K562 (cell line): Measurements from ENCODE around the gene MEX3D. TPM values are rescaled to one million over a fixed set of nuclear protein-coding genes. Genes with fewer than 3 reads are reported as not detected.

Source experiments
- ARHGAP35 ChIP-seq: fragments of 450-650 bp; IDR thresholded peaks from 2 replicates; pipeline ENCODE4 v1.6.1; 2018; ENCODE audit not compliant: partially characterized antibody
- BCOR ChIP-seq: fragments of 450-650 bp; IDR thresholded peaks from 2 replicates; pipeline ENCODE4 v1.6.1; 2016
- ETV1 ChIP-seq: fragments of 450-650 bp; conservative IDR thresholded peaks from 2 replicates; pipeline ENCODE4 v1.6.1; 2016; ENCODE audit warnings: missing genetic modification characterization, control low read depth, low read depth, missing compliant biosample characterization
- GATAD2B ChIP-seq: fragments of 450-650 bp; IDR thresholded peaks from 2 replicates; pipeline ENCODE4 v1.6.1; 2017; ENCODE audit warnings: mild to moderate bottlenecking, borderline replicate concordance
- HMG20B ChIP-seq: fragments of 250-450 bp; sonication (Bioruptor Pico); IDR thresholded peaks from 2 replicates; pipeline ENCODE4 v1.5.0; 2021; ENCODE audit warnings: mild to moderate bottlenecking
- KDM1A ChIP-seq, 2 experiments: fragments of 450-650 bp; IDR thresholded peaks; 2 replicates each; pipeline ENCODE4 v1.6.1; 2016; ENCODE audit warnings: mild to moderate bottlenecking in 2 of 2
- KLF10 ChIP-seq: fragments of 250-450 bp; sonication (Bioruptor Pico); IDR thresholded peaks from 2 replicates; pipeline ENCODE4 v1.6.1; 2021; ENCODE audit warnings: matching md5 sums
- NCOR1 ChIP-seq: fragments of 450-650 bp; IDR thresholded peaks from 2 replicates; pipeline ENCODE4 v1.6.1; 2016; ENCODE audit warnings: mild to moderate bottlenecking, moderate library complexity
- PRMT5 ChIP-seq: sonication (generic); formaldehyde crosslinking; IDR thresholded peaks from 2 replicates; pipeline ENCODE4 v1.5.0; 2020; ENCODE audit warnings: missing genetic modification reagents
- XRCC5 ChIP-seq: fragments of 200-400 bp; formaldehyde crosslinking; IDR thresholded peaks from 2 replicates; pipeline ENCODE4 v1.6.1; 2017; ENCODE audit warnings: low read depth, mild to moderate bottlenecking, low read length
- YBX1 ChIP-seq: fragments of 450-650 bp; IDR thresholded peaks from 2 replicates; pipeline ENCODE4 v1.7.1; 2016; ENCODE audit warnings: mild to moderate bottlenecking
- ZNF217 ChIP-seq: sonication (generic); formaldehyde crosslinking; IDR thresholded peaks from 2 replicates; pipeline ENCODE4 v1.8.0; 2022; ENCODE audit warnings: mild to moderate bottlenecking, missing genetic modification reagents
- ZNF57 ChIP-seq: fragments of 450-650 bp; formaldehyde crosslinking; IDR thresholded peaks from 2 replicates; pipeline ENCODE4 v1.4.0; 2020; ENCODE audit warnings: mild to moderate bottlenecking, moderate library complexity
- polyA plus RNA-seq, 8 experiments: library from polyadenylated mRNA; depleted of rRNA in 4 of 8; stranded (reverse) in 5 of 8; unstranded in 3 of 8; fragments of >200 nt; fragmentation: Nextera tagmentation in 2 of 8; fragmentation: Illumina TruSeq in 1 of 8; extraction: Ambion mirVana in 2 of 8; extraction: Trizol in 1 of 8; gene quantifications; 2 replicates each; pipeline versions ENCODE4 v1.2.1 to v1.2.3, GENCODE V29; 2011 to 2014; ENCODE audit warnings: inconsistent platforms in 1 of 8, missing spikeins in 1 of 8
- total RNA-seq, 7 experiments: library from RNA; depleted of rRNA in 6 of 7; stranded (reverse); fragments of >200 nt in 6 of 7; fragmentation: Illumina TruSeq in 2 of 7; extraction: Trizol in 2 of 7; gene quantifications; 2 replicates each; pipeline versions ENCODE4 v1.2.1 to v1.2.3, GENCODE V29; 2011 to 2021; ENCODE audit warnings: low replicate concordance in 1 of 7
- TF ChIP-seq, protein P1 (sequence below), 2 experiments: fragments of 450-650 bp; IDR thresholded peaks; 2 replicates each; pipeline ENCODE4 v1.6.1; 2016
- TF ChIP-seq, protein P2 (sequence below): fragments of 450-650 bp; formaldehyde crosslinking; conservative IDR thresholded peaks from 2 replicates; pipeline ENCODE4 v1.4.0; 2022; ENCODE audit warnings: mild to moderate bottlenecking, missing genetic modification characterization
- TF ChIP-seq, protein P3 (sequence below): fragments of 250-450 bp; sonication (Bioruptor Pico); IDR thresholded peaks from 2 replicates; pipeline ENCODE4 v1.9.0; 2021; ENCODE audit warnings: mild to moderate bottlenecking, inconsistent platforms
- TF ChIP-seq, protein P4 (sequence below): fragments of 450-650 bp; formaldehyde crosslinking; IDR thresholded peaks from 2 replicates; pipeline ENCODE4 v1.4.0; 2022; ENCODE audit warnings: missing genetic modification characterization
- TF ChIP-seq, protein P5 (sequence below): fragments of 450-650 bp; IDR thresholded peaks from 2 replicates; pipeline ENCODE4 v1.7.1; 2018; ENCODE audit warnings: mild to moderate bottlenecking, low read depth; ENCODE audit not compliant: partially characterized antibody

Gene MEX3D
- total and polyA plus RNA-seq, 9 of the 15 experiments (the other 6 are each of a cell fraction or from before 2014, with no cell fraction given), result 1.7 to 39.3 (median 5.7) TPM

DNA sequence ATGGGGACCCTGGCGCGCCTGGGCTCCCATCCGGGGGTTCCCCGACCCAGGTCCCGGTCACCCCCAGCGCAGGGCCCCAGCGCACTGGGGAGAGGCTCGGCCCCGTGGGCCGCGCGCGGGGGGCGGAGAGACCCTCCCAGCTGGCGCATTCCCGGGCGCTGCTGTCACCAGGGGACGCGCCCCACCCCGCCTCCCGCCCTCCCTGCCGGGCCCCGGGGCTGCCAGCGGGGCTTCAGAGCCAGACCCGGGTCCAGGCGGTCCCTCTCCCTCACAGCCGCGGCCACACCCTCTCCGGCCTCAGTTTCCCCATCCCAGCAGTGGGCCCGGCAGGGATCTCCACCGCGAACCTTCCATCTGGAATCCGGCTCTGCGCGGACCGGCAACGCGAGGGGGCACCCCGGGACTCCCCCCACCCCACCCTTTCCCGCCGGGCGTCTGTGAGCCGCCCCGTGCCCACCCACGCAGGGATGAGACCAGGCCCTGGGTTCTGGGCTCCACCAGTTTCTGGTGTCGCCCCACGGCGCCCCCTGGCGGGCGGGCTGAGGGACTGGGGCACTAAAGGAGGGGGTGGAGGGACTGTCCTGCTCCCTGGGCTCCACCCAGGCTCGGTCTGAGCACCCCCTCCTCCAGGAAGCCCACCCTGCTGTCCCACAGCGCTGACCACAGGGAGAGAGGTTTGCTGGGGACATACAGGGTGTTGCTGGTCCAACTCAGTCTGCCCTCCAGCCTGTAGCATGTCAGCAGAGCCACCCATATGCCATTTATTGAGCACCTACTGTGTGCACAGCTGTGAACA, 54.4 kb downstream of the MEX3D start (continued):
- TF ChIP-seq, protein P1, sequence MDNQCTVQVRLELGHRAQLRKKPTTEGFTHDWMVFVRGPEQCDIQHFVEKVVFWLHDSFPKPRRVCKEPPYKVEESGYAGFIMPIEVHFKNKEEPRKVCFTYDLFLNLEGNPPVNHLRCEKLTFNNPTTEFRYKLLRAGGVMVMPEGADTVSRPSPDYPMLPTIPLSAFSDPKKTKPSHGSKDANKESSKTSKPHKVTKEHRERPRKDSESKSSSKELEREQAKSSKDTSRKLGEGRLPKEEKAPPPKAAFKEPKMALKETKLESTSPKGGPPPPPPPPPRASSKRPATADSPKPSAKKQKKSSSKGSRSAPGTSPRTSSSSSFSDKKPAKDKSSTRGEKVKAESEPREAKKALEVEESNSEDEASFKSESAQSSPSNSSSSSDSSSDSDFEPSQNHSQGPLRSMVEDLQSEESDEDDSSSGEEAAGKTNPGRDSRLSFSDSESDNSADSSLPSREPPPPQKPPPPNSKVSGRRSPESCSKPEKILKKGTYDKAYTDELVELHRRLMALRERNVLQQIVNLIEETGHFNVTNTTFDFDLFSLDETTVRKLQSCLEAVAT (IDR thresholded peaks at IDR 0.05), result no peak
- no peak for TF ChIP-seq ZNF57
- no peak for TF ChIP-seq GATAD2B
- TF ChIP-seq, protein P2, sequence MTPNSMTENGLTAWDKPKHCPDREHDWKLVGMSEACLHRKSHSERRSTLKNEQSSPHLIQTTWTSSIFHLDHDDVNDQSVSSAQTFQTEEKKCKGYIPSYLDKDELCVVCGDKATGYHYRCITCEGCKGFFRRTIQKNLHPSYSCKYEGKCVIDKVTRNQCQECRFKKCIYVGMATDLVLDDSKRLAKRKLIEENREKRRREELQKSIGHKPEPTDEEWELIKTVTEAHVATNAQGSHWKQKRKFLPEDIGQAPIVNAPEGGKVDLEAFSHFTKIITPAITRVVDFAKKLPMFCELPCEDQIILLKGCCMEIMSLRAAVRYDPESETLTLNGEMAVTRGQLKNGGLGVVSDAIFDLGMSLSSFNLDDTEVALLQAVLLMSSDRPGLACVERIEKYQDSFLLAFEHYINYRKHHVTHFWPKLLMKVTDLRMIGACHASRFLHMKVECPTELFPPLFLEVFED (CRISPR knock-in tag), result no peak
- TF ChIP-seq ETV1 (tag), result no peak
- TF ChIP-seq HMG20B (CRISPR knock-in tag), result 0 out of 2 replicates have a peak, but pooled peaks have one; percentile 59
- TF ChIP-seq ARHGAP35, result no peak
- peak; percentile 69 for TF ChIP-seq XRCC5
- TF ChIP-seq KLF10 (CRISPR knock-in tag), result no peak
- peak in 1 of 2 experiments; percentile 69; a peak in 3 of 4 replicates for TF ChIP-seq KDM1A (IDR thresholded peaks at IDR 0.05)
- no peak for TF ChIP-seq PRMT5 (CRISPR knock-in tag)
- TF ChIP-seq, protein P3, sequence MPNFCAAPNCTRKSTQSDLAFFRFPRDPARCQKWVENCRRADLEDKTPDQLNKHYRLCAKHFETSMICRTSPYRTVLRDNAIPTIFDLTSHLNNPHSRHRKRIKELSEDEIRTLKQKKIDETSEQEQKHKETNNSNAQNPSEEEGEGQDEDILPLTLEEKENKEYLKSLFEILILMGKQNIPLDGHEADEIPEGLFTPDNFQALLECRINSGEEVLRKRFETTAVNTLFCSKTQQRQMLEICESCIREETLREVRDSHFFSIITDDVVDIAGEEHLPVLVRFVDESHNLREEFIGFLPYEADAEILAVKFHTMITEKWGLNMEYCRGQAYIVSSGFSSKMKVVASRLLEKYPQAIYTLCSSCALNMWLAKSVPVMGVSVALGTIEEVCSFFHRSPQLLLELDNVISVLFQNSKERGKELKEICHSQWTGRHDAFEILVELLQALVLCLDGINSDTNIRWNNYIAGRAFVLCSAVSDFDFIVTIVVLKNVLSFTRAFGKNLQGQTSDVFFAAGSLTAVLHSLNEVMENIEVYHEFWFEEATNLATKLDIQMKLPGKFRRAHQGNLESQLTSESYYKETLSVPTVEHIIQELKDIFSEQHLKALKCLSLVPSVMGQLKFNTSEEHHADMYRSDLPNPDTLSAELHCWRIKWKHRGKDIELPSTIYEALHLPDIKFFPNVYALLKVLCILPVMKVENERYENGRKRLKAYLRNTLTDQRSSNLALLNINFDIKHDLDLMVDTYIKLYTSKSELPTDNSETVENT (CRISPR knock-in tag), result 0 out of 2 replicates have a peak, but pooled peaks have one; percentile 19
- no peak for TF ChIP-seq YBX1
- peak; percentile 94 for TF ChIP-seq BCOR
- no peak for TF ChIP-seq ZNF217 (CRISPR knock-in tag)
- TF ChIP-seq, protein P4, sequence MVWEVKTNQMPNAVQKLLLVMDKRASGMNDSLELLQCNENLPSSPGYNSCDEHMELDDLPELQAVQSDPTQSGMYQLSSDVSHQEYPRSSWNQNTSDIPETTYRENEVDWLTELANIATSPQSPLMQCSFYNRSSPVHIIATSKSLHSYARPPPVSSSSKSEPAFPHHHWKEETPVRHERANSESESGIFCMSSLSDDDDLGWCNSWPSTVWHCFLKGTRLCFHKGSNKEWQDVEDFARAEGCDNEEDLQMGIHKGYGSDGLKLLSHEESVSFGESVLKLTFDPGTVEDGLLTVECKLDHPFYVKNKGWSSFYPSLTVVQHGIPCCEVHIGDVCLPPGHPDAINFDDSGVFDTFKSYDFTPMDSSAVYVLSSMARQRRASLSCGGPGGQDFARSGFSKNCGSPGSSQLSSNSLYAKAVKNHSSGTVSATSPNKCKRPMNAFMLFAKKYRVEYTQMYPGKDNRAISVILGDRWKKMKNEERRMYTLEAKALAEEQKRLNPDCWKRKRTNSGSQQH, result no peak
- no peak for TF ChIP-seq NCOR1
- TF ChIP-seq, protein P5, sequence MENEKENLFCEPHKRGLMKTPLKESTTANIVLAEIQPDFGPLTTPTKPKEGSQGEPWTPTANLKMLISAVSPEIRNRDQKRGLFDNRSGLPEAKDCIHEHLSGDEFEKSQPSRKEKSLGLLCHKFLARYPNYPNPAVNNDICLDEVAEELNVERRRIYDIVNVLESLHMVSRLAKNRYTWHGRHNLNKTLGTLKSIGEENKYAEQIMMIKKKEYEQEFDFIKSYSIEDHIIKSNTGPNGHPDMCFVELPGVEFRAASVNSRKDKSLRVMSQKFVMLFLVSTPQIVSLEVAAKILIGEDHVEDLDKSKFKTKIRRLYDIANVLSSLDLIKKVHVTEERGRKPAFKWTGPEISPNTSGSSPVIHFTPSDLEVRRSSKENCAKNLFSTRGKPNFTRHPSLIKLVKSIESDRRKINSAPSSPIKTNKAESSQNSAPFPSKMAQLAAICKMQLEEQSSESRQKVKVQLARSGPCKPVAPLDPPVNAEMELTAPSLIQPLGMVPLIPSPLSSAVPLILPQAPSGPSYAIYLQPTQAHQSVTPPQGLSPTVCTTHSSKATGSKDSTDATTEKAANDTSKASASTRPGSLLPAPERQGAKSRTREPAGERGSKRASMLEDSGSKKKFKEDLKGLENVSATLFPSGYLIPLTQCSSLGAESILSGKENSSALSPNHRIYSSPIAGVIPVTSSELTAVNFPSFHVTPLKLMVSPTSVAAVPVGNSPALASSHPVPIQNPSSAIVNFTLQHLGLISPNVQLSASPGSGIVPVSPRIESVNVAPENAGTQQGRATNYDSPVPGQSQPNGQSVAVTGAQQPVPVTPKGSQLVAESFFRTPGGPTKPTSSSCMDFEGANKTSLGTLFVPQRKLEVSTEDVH, result peak; percentile 30
